Activated CD4-positive, alpha-beta T cell treated with anti-CD3 and anti-CD28 coated beads, Interleukin-2, Interleukin-4, amounts not matched to agents 100 ng/mL and 50 ng/mL, durations not matched to agents 16 hours and 8 hours (primary cell): Measurements from ENCODE around the gene ASB1.

Experiments used
- DNase-seq: peaks from one replicate; pipeline ENCODE4 v3.0.0-alpha.2; 2020; ENCODE audit warnings: low spot score

Gene ASB1

GRCh38 chr2:238467062-238467461 is 40.3 kb downstream of the ASB1 start:
- no peak for DNase-seq

GRCh38 chr2:238467792-238468191 is 41.1 kb downstream of the ASB1 start:
- DNase-seq = no peak

- DNase-seq = no peak
Measured at GRCh38 chr2:238469155-238469554, 42.4 kb downstream of the ASB1 start.

GRCh38 chr2:238473014-238473413 is 46.3 kb downstream of the ASB1 start:
- no peak for DNase-seq

GRCh38 chr2:238473523-238473922 is 46.8 kb downstream of the ASB1 start:
- no peak for DNase-seq

GRCh38 chr2:238475034-238475433 is 48.3 kb downstream of the ASB1 start:
- DNase-seq = no peak

GRCh38 chr2:238475566-238475965 is 48.8 kb downstream of the ASB1 start:
- DNase-seq = no peak

GRCh38 chr2:238476258-238476657 is 49.5 kb downstream of the ASB1 start:
- DNase-seq = no peak

GRCh38 chr2:238478216-238478615 is 51.5 kb downstream of the ASB1 start:
- no peak for DNase-seq

- no peak for DNase-seq
Measured at GRCh38 chr2:238479847-238480246, 53.1 kb downstream of the ASB1 start.

- no peak for DNase-seq
Measured at GRCh38 chr2:238483021-238483420, 56.3 kb downstream of the ASB1 start.

GRCh38 chr2:238483656-238484055 is 56.9 kb downstream of the ASB1 start:
- DNase-seq = no peak

GRCh38 chr2:238484522-238485452 is 58.1 kb downstream of the ASB1 start:
- no peak for DNase-seq

- DNase-seq = no peak
Measured at GRCh38 chr2:238486123-238486848, 59.6 kb downstream of the ASB1 start.

- DNase-seq = no peak
Measured at GRCh38 chr2:238487134-238487533, 60.4 kb downstream of the ASB1 start.

- DNase-seq = no peak
Measured at GRCh38 chr2:238487652-238488346, 61.1 kb downstream of the ASB1 start.

- no peak for DNase-seq
Measured at GRCh38 chr2:238488347-238488826, 61.7 kb downstream of the ASB1 start.

- no peak for DNase-seq
Measured at GRCh38 chr2:238489431-238489830, 62.7 kb downstream of the ASB1 start.

GRCh38 chr2:238489896-238490295 is 63.2 kb downstream of the ASB1 start:
- no peak for DNase-seq

- no peak for DNase-seq
Measured at GRCh38 chr2:238492840-238493239, 66.1 kb downstream of the ASB1 start.

- DNase-seq = no peak
Measured at GRCh38 chr2:238493411-238493810, 66.7 kb downstream of the ASB1 start.

- peak; percentile 34 for DNase-seq
Measured at GRCh38 chr2:238493880-238494572, 67.3 kb downstream of the ASB1 start.
